HepG2 (cell line): ENCODE data around the gene ZNF33A. TPM values are rescaled to one million over a fixed set of nuclear protein-coding genes. Genes with fewer than 3 reads are reported as not detected.

Source experiments
- AFF4 ChIP-seq: sonication (generic); formaldehyde crosslinking; IDR thresholded peaks from 2 replicates; pipeline ENCODE4 v1.4.0; 2020; ENCODE audit warnings: missing genetic modification reagents
- AHR ChIP-seq: IDR thresholded peaks from 2 replicates; pipeline ENCODE4 v1.6.1; 2018; ENCODE audit warnings: missing genetic modification reagents, missing compliant biosample characterization
- CBX5 ChIP-seq: sonication (generic); formaldehyde crosslinking; IDR thresholded peaks from 2 replicates; pipeline ENCODE4 v1.4.0; 2020; ENCODE audit warnings: missing genetic modification reagents, borderline replicate concordance
- HMG20B ChIP-seq: conservative IDR thresholded peaks from 2 replicates; pipeline ENCODE4 v1.6.1; 2016; ENCODE audit warnings: missing genetic modification reagents, missing compliant biosample characterization
- HOMEZ ChIP-seq: IDR thresholded peaks from 2 replicates; pipeline ENCODE4 v1.6.1; 2016; ENCODE audit warnings: low read depth
- PRDM4 ChIP-seq: sonication (generic); formaldehyde crosslinking; IDR thresholded peaks from 2 replicates; pipeline ENCODE4 v1.9.0; 2021; ENCODE audit warnings: missing genetic modification reagents, borderline replicate concordance
- REPIN1 ChIP-seq: sonication (generic); formaldehyde crosslinking; IDR thresholded peaks from 2 replicates; pipeline ENCODE4 v1.8.0; 2022; ENCODE audit warnings: missing genetic modification reagents, low read depth, mild to moderate bottlenecking, borderline replicate concordance
- ZNF562 ChIP-seq: sonication (generic); formaldehyde crosslinking; IDR thresholded peaks from 2 replicates; pipeline ENCODE4 v1.8.0; 2022; ENCODE audit warnings: missing genetic modification reagents, borderline replicate concordance
- ZNF607 ChIP-seq: sonication (generic); formaldehyde crosslinking; IDR thresholded peaks from 2 replicates; pipeline ENCODE4 v1.5.1; 2020; ENCODE audit warnings: missing genetic modification reagents, mild to moderate bottlenecking, borderline replicate concordance
- polyA plus RNA-seq, 8 experiments: library from polyadenylated mRNA; depleted of rRNA in 3 of 8; stranded (reverse) in 7 of 8; unstranded in 1 of 8; fragments of >200 nt; fragmentation: Illumina TruSeq in 4 of 8; extraction: Trizol in 4 of 8; gene quantifications; 2 replicates each; pipeline versions ENCODE4 v1.2.1 to v1.2.3, GENCODE V29; 2011 to 2016; ENCODE audit warnings: low read depth in 4 of 8, missing spikeins in 1 of 8, mixed read lengths in 1 of 8; ENCODE audit not compliant: insufficient read depth in 1 of 8
- total RNA-seq, 5 experiments: library from RNA; depleted of rRNA; stranded (reverse); fragments of >200 nt; fragmentation: Illumina TruSeq; extraction: Trizol; gene quantifications; 2 replicates each; pipeline ENCODE4 v1.2.3, GENCODE V29; 2016; ENCODE audit warnings: low read depth in 1 of 5
- TF ChIP-seq, protein P1 (sequence below): IDR thresholded peaks from 2 replicates; pipeline ENCODE4 v1.6.1; 2018; ENCODE audit warnings: missing genetic modification reagents
- TF ChIP-seq, protein P2 (sequence below): sonication (generic); formaldehyde crosslinking; IDR thresholded peaks from 2 replicates; pipeline ENCODE4 v1.8.0; 2022; ENCODE audit warnings: missing genetic modification reagents, mild to moderate bottlenecking, moderate library complexity, borderline replicate concordance
- TF ChIP-seq, protein P3 (sequence below): sonication (generic); formaldehyde crosslinking; IDR thresholded peaks from 2 replicates; pipeline ENCODE4 v1.4.0; 2020; ENCODE audit warnings: missing genetic modification reagents, borderline replicate concordance

Gene ZNF33A
- total and polyA plus RNA-seq, 2 of the 13 experiments (the other 11 are each of a cell fraction or from before 2014, with no cell fraction given), result 13.1 to 22.5 TPM

GRCh38 chr10:38010119-38010903 lies at the start of gene ZNF33A (continued):
- no peak for TF ChIP-seq PRDM4 (CRISPR knock-in tag)
- no peak for TF ChIP-seq ZNF562 (CRISPR knock-in tag)
- 0 out of 2 replicates have a peak, but pooled peaks have one; percentile 6 for TF ChIP-seq CBX5 (CRISPR knock-in tag)
- TF ChIP-seq HOMEZ (CRISPR knock-in tag), result peak; percentile 9; the same call in 1 of the 2 replicates
- TF ChIP-seq AHR (CRISPR knock-in tag), result no peak; the same call in 1 of the 2 replicates
- TF ChIP-seq, protein P1, sequence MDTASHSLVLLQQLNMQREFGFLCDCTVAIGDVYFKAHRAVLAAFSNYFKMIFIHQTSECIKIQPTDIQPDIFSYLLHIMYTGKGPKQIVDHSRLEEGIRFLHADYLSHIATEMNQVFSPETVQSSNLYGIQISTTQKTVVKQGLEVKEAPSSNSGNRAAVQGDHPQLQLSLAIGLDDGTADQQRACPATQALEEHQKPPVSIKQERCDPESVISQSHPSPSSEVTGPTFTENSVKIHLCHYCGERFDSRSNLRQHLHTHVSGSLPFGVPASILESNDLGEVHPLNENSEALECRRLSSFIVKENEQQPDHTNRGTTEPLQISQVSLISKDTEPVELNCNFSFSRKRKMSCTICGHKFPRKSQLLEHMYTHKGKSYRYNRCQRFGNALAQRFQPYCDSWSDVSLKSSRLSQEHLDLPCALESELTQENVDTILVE, result no peak; the same call in none of the 2 replicates
- peak; percentile 34; the same call in 1 of the 2 replicates for TF ChIP-seq REPIN1 (CRISPR knock-in tag)
- TF ChIP-seq AFF4 (CRISPR knock-in tag), result no peak
- TF ChIP-seq ZNF607 (CRISPR knock-in tag), result no peak
- TF ChIP-seq, protein P2, sequence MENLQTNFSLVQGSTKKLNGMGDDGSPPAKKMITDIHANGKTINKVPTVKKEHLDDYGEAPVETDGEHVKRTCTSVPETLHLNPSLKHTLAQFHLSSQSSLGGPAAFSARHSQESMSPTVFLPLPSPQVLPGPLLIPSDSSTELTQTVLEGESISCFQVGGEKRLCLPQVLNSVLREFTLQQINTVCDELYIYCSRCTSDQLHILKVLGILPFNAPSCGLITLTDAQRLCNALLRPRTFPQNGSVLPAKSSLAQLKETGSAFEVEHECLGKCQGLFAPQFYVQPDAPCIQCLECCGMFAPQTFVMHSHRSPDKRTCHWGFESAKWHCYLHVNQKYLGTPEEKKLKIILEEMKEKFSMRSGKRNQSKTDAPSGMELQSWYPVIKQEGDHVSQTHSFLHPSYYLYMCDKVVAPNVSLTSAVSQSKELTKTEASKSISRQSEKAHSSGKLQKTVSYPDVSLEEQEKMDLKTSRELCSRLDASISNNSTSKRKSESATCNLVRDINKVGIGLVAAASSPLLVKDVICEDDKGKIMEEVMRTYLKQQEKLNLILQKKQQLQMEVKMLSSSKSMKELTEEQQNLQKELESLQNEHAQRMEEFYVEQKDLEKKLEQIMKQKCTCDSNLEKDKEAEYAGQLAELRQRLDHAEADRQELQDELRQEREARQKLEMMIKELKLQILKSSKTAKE (CRISPR knock-in tag), result no peak
- TF ChIP-seq, protein P3, sequence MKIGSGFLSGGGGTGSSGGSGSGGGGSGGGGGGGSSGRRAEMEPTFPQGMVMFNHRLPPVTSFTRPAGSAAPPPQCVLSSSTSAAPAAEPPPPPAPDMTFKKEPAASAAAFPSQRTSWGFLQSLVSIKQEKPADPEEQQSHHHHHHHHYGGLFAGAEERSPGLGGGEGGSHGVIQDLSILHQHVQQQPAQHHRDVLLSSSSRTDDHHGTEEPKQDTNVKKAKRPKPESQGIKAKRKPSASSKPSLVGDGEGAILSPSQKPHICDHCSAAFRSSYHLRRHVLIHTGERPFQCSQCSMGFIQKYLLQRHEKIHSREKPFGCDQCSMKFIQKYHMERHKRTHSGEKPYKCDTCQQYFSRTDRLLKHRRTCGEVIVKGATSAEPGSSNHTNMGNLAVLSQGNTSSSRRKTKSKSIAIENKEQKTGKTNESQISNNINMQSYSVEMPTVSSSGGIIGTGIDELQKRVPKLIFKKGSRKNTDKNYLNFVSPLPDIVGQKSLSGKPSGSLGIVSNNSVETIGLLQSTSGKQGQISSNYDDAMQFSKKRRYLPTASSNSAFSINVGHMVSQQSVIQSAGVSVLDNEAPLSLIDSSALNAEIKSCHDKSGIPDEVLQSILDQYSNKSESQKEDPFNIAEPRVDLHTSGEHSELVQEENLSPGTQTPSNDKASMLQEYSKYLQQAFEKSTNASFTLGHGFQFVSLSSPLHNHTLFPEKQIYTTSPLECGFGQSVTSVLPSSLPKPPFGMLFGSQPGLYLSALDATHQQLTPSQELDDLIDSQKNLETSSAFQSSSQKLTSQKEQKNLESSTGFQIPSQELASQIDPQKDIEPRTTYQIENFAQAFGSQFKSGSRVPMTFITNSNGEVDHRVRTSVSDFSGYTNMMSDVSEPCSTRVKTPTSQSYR, result no peak
- TF ChIP-seq HMG20B (CRISPR knock-in tag), result no peak
